WTC11 (cell line): Measurements from ENCODE around the gene PLXDC2. TPM values are rescaled to one million over a fixed set of nuclear protein-coding genes. Genes with fewer than 3 reads are reported as not detected.
"Not testable (repeated sequence)": the region's sequence is repeated elsewhere in the genome, so short reads cannot be mapped to it uniquely, and the experiment has no call there.

ENCODE experiments used
- ATAC-seq: fragments of 200-7000 bp; cut with Tn5 transposase; 2 replicates; pipeline ENCODE4 v1.10.0; 2021; ENCODE audit warnings: mild to moderate bottlenecking, moderate library complexity
- CTCF ChIA-PET: fragments of 300-600 bp; sonication (Branson Sonifier 250); formaldehyde crosslinking; loops from one replicate; lab custom pipeline; 2021; ENCODE audit warnings: antibody characterized with exemption; lab: Charles Lee
- POLR2A ChIA-PET: fragments of 350-600 bp; sonication (Branson Sonifier 250); formaldehyde crosslinking; loops from one replicate; lab custom pipeline; 2021; ENCODE audit warnings: antibody characterized with exemption; lab: Charles Lee
- DNase-seq: peaks from one replicate; pipeline ENCODE4 v3.0.0; 2021; ENCODE audit warnings: low spot score
- H3K27ac Mint-ChIP-seq: 2 replicates; pipeline ENCODE4 v1.8.0; 2021; ENCODE audit warnings: mixed read lengths
- H3K27me3 Mint-ChIP-seq: 2 replicates; pipeline ENCODE4 v1.8.0; 2021; ENCODE audit warnings: low read depth, mild to moderate bottlenecking, moderate library complexity, mixed read lengths
- H3K36me3 Mint-ChIP-seq: 2 replicates; pipeline ENCODE4 v1.8.0; 2021; ENCODE audit warnings: mixed read lengths
- H3K4me1 Mint-ChIP-seq: 2 replicates; pipeline ENCODE4 v1.8.0; 2022; ENCODE audit warnings: mixed read lengths
- H3K4me3 Mint-ChIP-seq: 2 replicates; pipeline ENCODE4 v1.8.0; 2021; ENCODE audit warnings: mild to moderate bottlenecking, moderate library complexity, mixed read lengths
- H3K9me3 Mint-ChIP-seq: 2 replicates; pipeline ENCODE4 v1.8.0; 2021; ENCODE audit warnings: mixed read lengths
- ATF1 ChIP-seq: sonication (generic); formaldehyde crosslinking; IDR thresholded peaks from 2 replicates; pipeline ENCODE4 v1.8.1; 2023; ENCODE audit warnings: mild to moderate bottlenecking, moderate library complexity, missing genetic modification reagents
- ATF2 ChIP-seq: sonication (generic); formaldehyde crosslinking; IDR thresholded peaks from 2 replicates; pipeline ENCODE4 v1.8.1; 2022; ENCODE audit warnings: low read depth, missing genetic modification reagents, borderline replicate concordance
- CTCF ChIP-seq: fragments of 200-600 bp; IDR thresholded peaks from 2 replicates; pipeline ENCODE4 v1.8.0; 2022; ENCODE audit warnings: antibody characterized with exemption
- ERG ChIP-seq: fragments of 250-450 bp; sonication (Bioruptor Pico); IDR thresholded peaks from 2 replicates; pipeline ENCODE4 v1.8.0; 2021; ENCODE audit warnings: mild to moderate bottlenecking
- ESRRA ChIP-seq: sonication (generic); formaldehyde crosslinking; IDR thresholded peaks from 2 replicates; pipeline ENCODE4 v1.8.1; 2022; ENCODE audit warnings: mild to moderate bottlenecking, missing genetic modification reagents, borderline replicate concordance
- ETV6 ChIP-seq: sonication (generic); formaldehyde crosslinking; IDR thresholded peaks from 2 replicates; pipeline ENCODE4 v1.8.1; 2022; ENCODE audit warnings: mild to moderate bottlenecking, missing genetic modification reagents
- FOXJ3 ChIP-seq: sonication (generic); formaldehyde crosslinking; IDR thresholded peaks from 2 replicates; pipeline ENCODE4 v1.9.0; 2021; ENCODE audit warnings: missing genetic modification reagents, mild to moderate bottlenecking, borderline replicate concordance
- JUN ChIP-seq: sonication (generic); formaldehyde crosslinking; IDR thresholded peaks from 2 replicates; pipeline ENCODE4 v1.8.0; 2023; ENCODE audit warnings: mild to moderate bottlenecking, missing genetic modification reagents
- MYBL2 ChIP-seq: sonication (generic); formaldehyde crosslinking; IDR thresholded peaks from 2 replicates; pipeline ENCODE4 v1.8.1; 2023; ENCODE audit warnings: mild to moderate bottlenecking, moderate library complexity, missing genetic modification reagents
- PRRX2 ChIP-seq: fragments of 250-450 bp; sonication (Bioruptor Pico); IDR thresholded peaks from 2 replicates; pipeline ENCODE4 v1.8.0; 2021; ENCODE audit warnings: mild to moderate bottlenecking
- TP53 ChIP-seq: sonication (generic); formaldehyde crosslinking; IDR thresholded peaks from 2 replicates; pipeline ENCODE4 v1.8.1; 2023; ENCODE audit warnings: mild to moderate bottlenecking, missing genetic modification reagents
- ZNF281 ChIP-seq: sonication (generic); formaldehyde crosslinking; IDR thresholded peaks from 2 replicates; pipeline ENCODE4 v1.8.0; 2023; ENCODE audit warnings: mild to moderate bottlenecking, missing genetic modification reagents
- ZNF423 ChIP-seq: fragments of 250-450 bp; sonication (Bioruptor Pico); IDR thresholded peaks from 2 replicates; pipeline ENCODE4 v2.1.2; 2022; ENCODE audit warnings: mild to moderate bottlenecking, moderate library complexity
- total RNA-seq: library from RNA; stranded (reverse); gene quantifications from 3 replicates; pipeline ENCODE4 v1.2.3, GENCODE V29; 2021
- TF ChIP-seq, protein P1 (sequence below): sonication (generic); formaldehyde crosslinking; IDR thresholded peaks from 2 replicates; pipeline ENCODE4 v1.8.1; 2022; ENCODE audit warnings: mild to moderate bottlenecking, moderate library complexity, missing genetic modification reagents
- TF ChIP-seq, protein P2 (sequence below): fragments of 250-450 bp; sonication (Bioruptor Pico); conservative IDR thresholded peaks from 2 replicates; pipeline ENCODE4 v1.9.0; 2021; ENCODE audit warnings: mild to moderate bottlenecking

PLXDC2 gene
- total RNA-seq, 1 experiment from 2014 or later: 31.7 TPM

GRCh38 chr10:20185116-20185515, 368.9 kb downstream of the PLXDC2 start:
- peaks cover 6% of the 10 kb centered on the region for H3K9me3 Mint-ChIP-seq
- ATAC-seq: peak; percentile 75
- no peak for DNase-seq
- no peak overlapping the region for H3K4me3 Mint-ChIP-seq
- no peak for TF ChIP-seq CTCF
- no peak for TF ChIP-seq ESRRA (CRISPR knock-in tag)
- TF ChIP-seq PRRX2: no peak
- TF ChIP-seq ATF2 (CRISPR knock-in tag): no peak
- no peak for TF ChIP-seq ERG (CRISPR knock-in tag)
- TF ChIP-seq, protein P1, sequence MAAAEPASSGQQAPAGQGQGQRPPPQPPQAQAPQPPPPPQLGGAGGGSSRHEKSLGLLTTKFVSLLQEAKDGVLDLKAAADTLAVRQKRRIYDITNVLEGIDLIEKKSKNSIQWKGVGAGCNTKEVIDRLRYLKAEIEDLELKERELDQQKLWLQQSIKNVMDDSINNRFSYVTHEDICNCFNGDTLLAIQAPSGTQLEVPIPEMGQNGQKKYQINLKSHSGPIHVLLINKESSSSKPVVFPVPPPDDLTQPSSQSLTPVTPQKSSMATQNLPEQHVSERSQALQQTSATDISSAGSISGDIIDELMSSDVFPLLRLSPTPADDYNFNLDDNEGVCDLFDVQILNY (CRISPR knock-in tag): no peak
- no peak for TF ChIP-seq ZNF423 (CRISPR knock-in tag)
- TF ChIP-seq ATF1 (CRISPR knock-in tag): no peak
- no peak for TF ChIP-seq ETV6 (CRISPR knock-in tag)
- no peak for TF ChIP-seq FOXJ3 (CRISPR knock-in tag)
- no peak for TF ChIP-seq MYBL2
- TF ChIP-seq JUN: no peak
- no peak for TF ChIP-seq TP53 (CRISPR knock-in tag)
- TF ChIP-seq, protein P2, sequence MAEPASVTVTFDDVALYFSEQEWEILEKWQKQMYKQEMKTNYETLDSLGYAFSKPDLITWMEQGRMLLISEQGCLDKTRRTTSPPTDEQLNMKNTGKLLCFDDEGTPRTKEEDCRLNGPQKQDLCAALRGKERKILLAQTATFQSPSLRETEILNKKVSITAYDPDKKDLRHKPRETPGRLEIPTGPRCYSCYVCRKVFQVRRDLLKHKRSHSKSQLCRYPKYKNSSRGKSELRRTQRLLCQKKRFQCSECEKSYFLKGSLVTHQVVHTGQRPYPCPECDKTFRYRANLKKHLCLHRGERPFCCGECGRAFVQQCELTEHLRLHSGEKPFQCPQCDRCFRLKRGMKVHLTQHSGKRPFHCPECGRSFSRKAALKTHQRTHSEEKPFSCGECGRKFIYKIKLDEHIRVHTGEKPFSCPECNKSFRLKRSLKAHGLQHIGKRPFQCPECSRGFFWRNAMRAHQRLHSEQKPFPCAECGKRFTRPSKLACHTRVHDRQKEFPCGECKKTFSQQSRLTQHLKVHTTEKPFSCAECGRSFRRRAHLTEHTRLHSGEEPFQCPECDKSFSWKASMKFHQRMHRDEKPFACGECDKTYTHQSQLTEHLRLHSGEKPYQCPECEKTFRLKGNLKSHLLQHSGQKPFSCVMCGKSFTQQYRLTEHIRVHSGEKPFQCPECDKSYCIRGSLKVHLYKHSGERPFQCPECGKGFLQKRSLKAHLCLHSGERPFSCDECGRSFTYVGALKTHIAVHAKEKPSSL (CRISPR knock-in tag): no peak
- no peak for TF ChIP-seq ZNF281 (CRISPR knock-in tag)
- CTCF ChIA-PET: no interaction called here
- POLR2A ChIA-PET: no interaction called here
- no peaks in the 10 kb centered on the region for H3K27me3 Mint-ChIP-seq
- H3K36me3 Mint-ChIP-seq: peaks cover 10% of the 10 kb centered on the region
- peaks cover 31% of the 10 kb centered on the region for H3K4me1 Mint-ChIP-seq
- no peak overlapping the region; the same call in 1 of the 2 replicates for H3K27ac Mint-ChIP-seq

- H3K27ac Mint-ChIP-seq, POLR2A ChIA-PET, H3K36me3 Mint-ChIP-seq, H3K9me3 Mint-ChIP-seq, H3K4me3 Mint-ChIP-seq, DNase-seq, CTCF ChIA-PET, H3K27me3 Mint-ChIP-seq: not testable (repeated sequence)
- peaks cover 37% of the 10 kb centered on the region for H3K4me1 Mint-ChIP-seq
- ATAC-seq: peak; percentile 91
Observed at GRCh38 chr10:20191392-20191791, 375.2 kb downstream of the PLXDC2 start.
